Measurements from ENCODE around the gene TM9SF3. TPM values are rescaled to one million over a fixed set of nuclear protein-coding genes. Genes with fewer than 3 reads are reported as not detected.
A peak's percentile ranks its signal among the peaks of the same experiment; 100 is the strongest.

TM9SF3 gene
- total and polyA plus RNA-seq, 2 experiments from 2014 or later, result 141 to 186 TPM

DNA sequence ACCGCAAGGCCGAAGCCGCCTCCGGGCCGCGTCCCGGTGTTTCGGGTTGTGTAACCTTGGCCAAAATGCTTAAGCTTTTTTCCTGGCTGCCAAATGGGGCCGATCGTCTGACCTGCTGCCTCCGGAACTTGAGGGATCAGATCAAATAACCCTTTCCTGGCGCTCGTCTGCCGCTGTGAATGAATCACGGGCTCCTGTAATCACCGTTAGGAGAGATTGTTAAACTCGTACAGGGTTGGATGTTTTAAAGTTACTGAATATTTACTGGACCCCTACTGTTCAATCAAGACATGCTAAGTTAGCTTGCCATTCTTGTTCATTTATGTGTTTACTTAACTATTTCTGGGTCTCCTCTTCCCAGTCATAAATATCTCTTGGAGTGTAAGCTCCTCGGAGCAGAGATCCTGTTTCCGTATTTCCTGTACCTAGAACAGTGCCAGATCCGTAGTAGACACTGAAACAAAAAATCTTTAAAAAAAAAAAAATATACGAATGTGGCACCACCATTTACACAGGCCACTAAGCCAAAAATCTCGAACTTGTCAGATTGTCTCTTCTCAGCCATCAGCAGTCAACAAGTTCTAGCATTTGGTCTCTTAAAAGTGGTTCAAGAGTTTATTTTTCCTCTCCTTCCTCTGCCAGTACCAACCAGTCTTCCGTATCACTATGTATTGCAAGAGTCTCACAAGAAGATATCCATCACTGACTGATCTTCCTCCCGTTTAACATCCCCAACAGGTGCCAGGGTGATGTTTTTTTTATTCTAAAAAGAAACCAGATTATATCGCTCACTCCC lies 650 bp upstream of the TM9SF3 start:
- H4K20me1 ChIP-seq (ENCODE audit: insufficient read depth, poor library complexity, severe bottlenecking), result peaks cover 36% of the 10 kb centered on the region
- peak overlapping the region; percentile 43 for H2AFZ ChIP-seq
- H3K27me3 ChIP-seq, result no peaks in the 10 kb centered on the region
- H3K4me3 ChIP-seq, result peak overlapping the region; percentile 6
- peak overlapping the region; percentile 73 for H3K4me2 ChIP-seq
- no peak for DNase-seq (ENCODE audit: low spot score)
- TF ChIP-seq EZH2 (IDR thresholded peaks at IDR 0.05; ENCODE audit: borderline replicate concordance) (no peak), EZH2phosphoT487 (IDR thresholded peaks at IDR 0.05; ENCODE audit: low read depth, severe bottlenecking, unreplicated experiment) (no peak)
- TF ChIP-seq, protein P1, sequence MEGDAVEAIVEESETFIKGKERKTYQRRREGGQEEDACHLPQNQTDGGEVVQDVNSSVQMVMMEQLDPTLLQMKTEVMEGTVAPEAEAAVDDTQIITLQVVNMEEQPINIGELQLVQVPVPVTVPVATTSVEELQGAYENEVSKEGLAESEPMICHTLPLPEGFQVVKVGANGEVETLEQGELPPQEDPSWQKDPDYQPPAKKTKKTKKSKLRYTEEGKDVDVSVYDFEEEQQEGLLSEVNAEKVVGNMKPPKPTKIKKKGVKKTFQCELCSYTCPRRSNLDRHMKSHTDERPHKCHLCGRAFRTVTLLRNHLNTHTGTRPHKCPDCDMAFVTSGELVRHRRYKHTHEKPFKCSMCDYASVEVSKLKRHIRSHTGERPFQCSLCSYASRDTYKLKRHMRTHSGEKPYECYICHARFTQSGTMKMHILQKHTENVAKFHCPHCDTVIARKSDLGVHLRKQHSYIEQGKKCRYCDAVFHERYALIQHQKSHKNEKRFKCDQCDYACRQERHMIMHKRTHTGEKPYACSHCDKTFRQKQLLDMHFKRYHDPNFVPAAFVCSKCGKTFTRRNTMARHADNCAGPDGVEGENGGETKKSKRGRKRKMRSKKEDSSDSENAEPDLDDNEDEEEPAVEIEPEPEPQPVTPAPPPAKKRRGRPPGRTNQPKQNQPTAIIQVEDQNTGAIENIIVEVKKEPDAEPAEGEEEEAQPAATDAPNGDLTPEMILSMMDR (IDR thresholded peaks at IDR 0.05; ENCODE audit: poor library complexity), result no peak
- H3K27ac ChIP-seq, result peak overlapping the region; percentile 100
- no peaks in the 10 kb centered on the region for H3K9me2 ChIP-seq (replicated peaks; ENCODE audit: insufficient read depth)
- peaks cover 42% of the 10 kb centered on the region for H3K79me2 ChIP-seq
- peaks cover 25% of the 10 kb centered on the region for H3K4me1 ChIP-seq (ENCODE audit: insufficient read depth)
- H3K36me3 ChIP-seq (replicated peaks; ENCODE audit: insufficient read depth, low read depth), result no peaks in the 10 kb centered on the region
- WGBS (ENCODE audit: low lambda C conversion rate, missing lambda C conversion rate), result 10% methylated on average over 25 of the region's 25 CpGs
- no peaks in the 10 kb centered on the region for H3K9me3 ChIP-seq (ENCODE audit: low read depth)

- H3K27ac ChIP-seq, result peak overlapping the region; percentile 100
These were observed 935 bp downstream of the TM9SF3 start for GRCh38 chr10:96585736-96586418.

GRCh38 chr10:96584474-96584873 lies 2.3 kb downstream of the TM9SF3 start:
- Histone ChIP-seq H3K79me2 (peaks cover 72% of the 10 kb centered on the region), H3K27me3 (no peaks in the 10 kb centered on the region), H3K4me1 (ENCODE audit: insufficient read depth) (peaks cover 40% of the 10 kb centered on the region), H3K36me3 (replicated peaks; ENCODE audit: insufficient read depth, low read depth) (no peaks in the 10 kb centered on the region), H3K9me2 (replicated peaks; ENCODE audit: insufficient read depth) (no peaks in the 10 kb centered on the region), H2AFZ (no peak overlapping the region), H3K9me3 (ENCODE audit: low read depth) (no peaks in the 10 kb centered on the region), H4K20me1 (ENCODE audit: insufficient read depth, poor library complexity, severe bottlenecking) (peaks cover 64% of the 10 kb centered on the region), H3K27ac (no peak overlapping the region), H3K4me3 (peak overlapping the region; percentile 96), H3K4me2 (peak overlapping the region; percentile 90)
- 95% methylated on average over 9 of the region's 9 CpGs for WGBS (ENCODE audit: low lambda C conversion rate, missing lambda C conversion rate)
- TF ChIP-seq, protein P1 (IDR thresholded peaks at IDR 0.05; ENCODE audit: poor library complexity), result no peak
- no peak for TF ChIP-seq EZH2 (IDR thresholded peaks at IDR 0.05; ENCODE audit: borderline replicate concordance)
- TF ChIP-seq EZH2phosphoT487 (IDR thresholded peaks at IDR 0.05; ENCODE audit: low read depth, severe bottlenecking, unreplicated experiment), result no peak
- no peak for DNase-seq (ENCODE audit: low spot score)

More at GRCh38 chr10:96585736-96586418, 935 bp downstream of the TM9SF3 start:
- no peaks in the 10 kb centered on the region for H3K27me3 ChIP-seq
- no peaks in the 10 kb centered on the region for H3K36me3 ChIP-seq (replicated peaks; ENCODE audit: insufficient read depth, low read depth)
- WGBS (ENCODE audit: low lambda C conversion rate, missing lambda C conversion rate), result 1% methylated on average over 20 of the region's 20 CpGs
- TF ChIP-seq EZH2phosphoT487 (IDR thresholded peaks at IDR 0.05; ENCODE audit: low read depth, severe bottlenecking, unreplicated experiment) (no peak), EZH2 (IDR thresholded peaks at IDR 0.05; ENCODE audit: borderline replicate concordance) (no peak)
- TF ChIP-seq, protein P1 (IDR thresholded peaks at IDR 0.05; ENCODE audit: poor library complexity), result no peak
- H3K79me2 ChIP-seq, result peaks cover 58% of the 10 kb centered on the region
- H3K4me2 ChIP-seq, result peak overlapping the region; percentile 90
- H3K9me2 ChIP-seq (replicated peaks; ENCODE audit: insufficient read depth), result no peaks in the 10 kb centered on the region
- peak overlapping the region; percentile 55 for H2AFZ ChIP-seq
- H4K20me1 ChIP-seq (ENCODE audit: insufficient read depth, poor library complexity, severe bottlenecking), result peaks cover 52% of the 10 kb centered on the region
- H3K9me3 ChIP-seq (ENCODE audit: low read depth), result no peaks in the 10 kb centered on the region
- peak overlapping the region; percentile 96 for H3K4me3 ChIP-seq
- peak; percentile 61 for DNase-seq (ENCODE audit: low spot score)
- peaks cover 40% of the 10 kb centered on the region for H3K4me1 ChIP-seq (ENCODE audit: insufficient read depth)
